Mucosa of descending colon (tissue), 3 donors: ENCODE results near the gene PAM. TPM values are rescaled to one million over a fixed set of nuclear protein-coding genes. Genes with fewer than 3 reads are reported as not detected.

ENCODE experiments used
- ATAC-seq: fragments of 200-7000 bp; cut with Tn5 transposase; one replicate; pipeline ENCODE4 v1.9.1; 2020; ENCODE audit warnings: mild to moderate bottlenecking, moderate library complexity
- DNase-seq, 3 donors: peaks; one replicate each; pipeline ENCODE4 v3.0.0-alpha.2; 2020
- H3K36me3 ChIP-seq: fragments of 200-600 bp; one replicate; pipeline ENCODE4 v1.8.0; 2021; ENCODE audit warnings: low read depth, mild to moderate bottlenecking
- H3K4me1 ChIP-seq: fragments of 200-600 bp; one replicate; pipeline ENCODE4 v1.8.0; 2021; ENCODE audit warnings: low read depth, mild to moderate bottlenecking
- H3K4me3 ChIP-seq: fragments of 200-600 bp; one replicate; pipeline ENCODE4 v1.8.0; 2021; ENCODE audit warnings: mild to moderate bottlenecking
- H3K9me3 ChIP-seq: fragments of 200-600 bp; one replicate; pipeline ENCODE4 v1.8.0; 2021; ENCODE audit warnings: mild to moderate bottlenecking
- CTCF ChIP-seq: fragments of 200-600 bp; IDR thresholded peaks from one replicate; pipeline ENCODE4 v1.8.0; 2022; ENCODE audit warnings: antibody characterized with exemption, mild to moderate bottlenecking
- intact Hi-C, 2 donors: fragments of 100-400 bp; cut with DNase I in 1 of 2; cut with micrococcal nuclease in 1 of 2; formaldehyde crosslinking; loops; one replicate each; pipeline versions ENCODE4 v1.11.0 to v1.11.1; 2022; cut with DNase I, micrococcal nuclease
- total RNA-seq, 3 donors: library from RNA; stranded (reverse); fragmentation: NEBNext Ultra II Directional in 2 of 3; extraction: Animal tissue kit (Norgen Biotek cat#: 25700) in 2 of 3; gene quantifications; one replicate each; pipeline versions ENCODE4 v1.2.1 to v1.2.4, GENCODE V29; 2021 to 2023
- donor health status: DM: no; HTN: no; CAD: no; lungs with moderate emphysema.
- donor health status: DM: no; HTN: no; CAD: no.
- donor health status: DM: no; HTN: yes; CAD: no.

Gene PAM
- total RNA-seq, 3 donors from 2014 or later = 59.7 to 164 (median 64.4) TPM

- Histone ChIP-seq H3K36me3 (no peaks in the 10 kb centered on the region), H3K4me3 (no peak overlapping the region), H3K4me1 (no peaks in the 10 kb centered on the region), H3K9me3 (no peaks in the 10 kb centered on the region)
- TF ChIP-seq CTCF = no peak
- no peak for DNase-seq
- no peak for ATAC-seq
- intact Hi-C loops = no loop called here
These were observed 202.0 kb downstream of the PAM start for GRCh38 chr5:102957141-102957540.

DNA sequence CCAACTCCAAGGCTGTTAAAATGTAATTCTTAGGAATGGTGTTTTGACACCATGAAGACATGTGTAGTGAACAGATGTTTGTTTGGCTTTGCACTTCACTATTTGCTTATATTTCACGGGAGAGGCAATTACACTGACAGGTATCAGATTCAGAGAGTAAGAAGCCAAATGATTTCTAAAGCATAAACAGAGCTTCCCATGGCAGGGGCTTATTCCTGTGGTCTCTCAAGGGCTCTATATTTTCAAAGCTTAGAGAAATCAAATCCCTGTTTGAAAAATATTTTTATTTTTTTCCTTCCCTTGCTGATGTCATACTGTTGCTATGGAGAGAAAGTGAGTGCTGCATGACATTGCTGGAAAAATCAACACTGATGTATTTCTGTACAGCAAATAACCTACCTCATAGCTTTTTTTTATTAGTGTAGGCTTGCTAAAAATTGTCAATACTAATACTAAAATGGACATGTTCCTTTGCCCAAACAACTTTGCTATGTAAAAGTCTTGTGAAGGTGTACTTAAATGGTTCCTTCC, 203.4 kb downstream of the PAM start:
- Histone ChIP-seq H3K4me3 (no peak overlapping the region), H3K9me3 (no peaks in the 10 kb centered on the region), H3K36me3 (no peaks in the 10 kb centered on the region), H3K4me1 (no peaks in the 10 kb centered on the region)
- intact Hi-C loops = no loop called here
- DNase-seq = no peak
- no peak for ATAC-seq
- no peak for TF ChIP-seq CTCF

DNA sequence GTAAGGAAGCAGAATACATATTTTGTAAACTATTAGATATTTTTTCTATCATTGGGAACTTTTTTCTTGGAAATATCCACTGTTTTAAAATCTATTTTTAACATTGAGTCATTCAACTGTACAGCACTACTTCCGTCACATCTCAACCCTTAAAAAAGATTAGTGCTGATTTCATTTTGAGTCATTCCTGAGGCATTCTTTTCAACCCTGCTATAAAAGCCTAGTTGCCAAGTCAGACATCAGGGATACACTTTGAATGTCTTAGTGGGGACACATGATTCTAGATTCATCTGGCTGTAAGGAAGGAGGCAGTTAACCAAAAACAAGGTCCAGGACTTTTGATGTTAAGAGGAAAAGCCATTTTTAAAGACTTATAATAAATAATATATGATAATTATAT, 203.9 kb downstream of the PAM start:
- no peak for ATAC-seq
- intact Hi-C loops = no loop called here
- no peaks in the 10 kb centered on the region for H3K9me3 ChIP-seq

DNA sequence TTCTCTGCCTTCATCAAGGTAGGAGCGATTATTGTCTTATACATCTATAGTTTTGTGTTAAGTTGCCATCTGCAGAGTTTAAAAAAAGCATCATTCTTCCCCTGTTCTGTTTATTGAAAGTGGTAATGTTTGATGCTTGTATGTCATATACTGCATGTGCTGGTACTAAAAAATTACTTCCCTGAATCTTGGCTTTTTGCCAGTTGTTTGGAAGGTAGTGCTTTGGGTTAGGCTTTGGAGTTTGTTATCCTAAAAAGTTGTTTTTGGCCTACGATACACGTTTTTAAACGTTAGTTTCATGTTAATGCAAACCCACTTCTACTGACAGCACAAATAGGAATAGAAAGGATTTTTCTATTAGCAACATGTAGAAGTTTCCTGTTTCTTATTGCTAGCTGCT, 206.6 kb downstream of the PAM start:
- DNase-seq = no peak
- Histone ChIP-seq H3K4me1 (no peaks in the 10 kb centered on the region), H3K4me3 (no peak overlapping the region), H3K9me3 (no peaks in the 10 kb centered on the region), H3K36me3 (no peaks in the 10 kb centered on the region)
- intact Hi-C loops = no loop called here
- TF ChIP-seq CTCF = no peak
- ATAC-seq = no peak

More for the DNA sequence above, 203.9 kb downstream of the PAM start:
- DNase-seq = no peak
- H3K4me1 ChIP-seq = no peaks in the 10 kb centered on the region
- H3K4me3 ChIP-seq = no peak overlapping the region
- TF ChIP-seq CTCF = no peak
- H3K36me3 ChIP-seq = no peaks in the 10 kb centered on the region

DNA sequence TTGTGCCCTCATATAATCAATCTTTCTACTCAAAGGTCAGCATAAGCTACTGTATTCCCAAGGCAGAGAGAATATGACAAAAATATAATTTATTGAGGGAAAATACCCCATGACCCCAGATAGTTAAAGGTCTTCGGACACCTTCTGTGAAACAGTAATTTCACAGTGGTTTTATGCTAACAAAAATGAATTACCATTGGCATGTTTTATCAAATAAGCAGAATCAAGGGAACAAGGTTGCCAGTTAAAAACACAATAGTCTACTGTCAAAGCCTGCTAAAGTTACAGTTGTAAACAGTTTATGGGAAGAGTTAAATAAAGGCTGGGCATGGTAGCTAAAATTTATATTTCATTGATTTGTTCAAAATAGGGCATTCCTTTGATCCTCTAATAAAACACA, 210.5 kb downstream of the PAM start:
- DNase-seq (no peak), ATAC-seq (no peak)
- intact Hi-C loops = no loop called here

More for the DNA sequence above, 210.5 kb downstream of the PAM start:
- no peaks in the 10 kb centered on the region for H3K9me3 ChIP-seq
- no peak for TF ChIP-seq CTCF
- no peak overlapping the region for H3K4me3 ChIP-seq
- no peaks in the 10 kb centered on the region for H3K36me3 ChIP-seq
- no peaks in the 10 kb centered on the region for H3K4me1 ChIP-seq
